CD4-positive, alpha-beta memory T cell (primary cell): Measurements from ENCODE around the gene MAG. TPM values are rescaled to one million over a fixed set of nuclear protein-coding genes. Genes with fewer than 3 reads are reported as not detected.

Source experiments
- CTCF ChIA-PET: fragments of 350-600 bp; sonication (Branson Sonifier 250); formaldehyde crosslinking; loops from one replicate; lab custom pipeline; 2021; ENCODE audit warnings: inconsistent platforms; ENCODE audit not compliant: partially characterized antibody; lab: Charles Lee
- POLR2A ChIA-PET: fragments of 350-600 bp; sonication (Branson Sonifier 250); formaldehyde crosslinking; loops from one replicate; lab custom pipeline; 2021; ENCODE audit not compliant: partially characterized antibody; lab: Charles Lee
- DNase-seq, 5 donors: peaks; one replicate each; pipeline versions ENCODE4 v3.0.0 to v3.0.0-alpha.2; 2020 to 2022; ENCODE audit warnings: mixed read lengths in 1 of 5
- H3K27ac ChIP-seq: one replicate; pipeline ENCODE4 v1.7.0; 2013; ENCODE audit warnings: low read depth, low read length
- H3K27me3 ChIP-seq: 2 replicates; pipeline ENCODE4 v1.7.0; 2013; ENCODE audit warnings: mild to moderate bottlenecking, low read length, moderate library complexity; ENCODE audit not compliant: insufficient read depth
- H3K36me3 ChIP-seq: 2 replicates; pipeline ENCODE4 v1.7.0; 2013; ENCODE audit warnings: mild to moderate bottlenecking, low read length, moderate library complexity; ENCODE audit not compliant: insufficient read depth
- H3K4me1 ChIP-seq: 2 replicates; pipeline ENCODE4 v1.7.0; 2013; ENCODE audit warnings: mild to moderate bottlenecking, low read length, moderate library complexity; ENCODE audit not compliant: insufficient read depth
- H3K4me3 ChIP-seq, 2 donors: one replicate each; pipeline ENCODE4 v1.7.0; 2013; ENCODE audit warnings: low read length in 2 of 2, mild to moderate bottlenecking in 1 of 2
- H3K9me3 ChIP-seq, 2 donors: one replicate each; pipeline ENCODE4 v1.7.0; 2013; ENCODE audit warnings: low read length in 2 of 2, control low read depth in 1 of 2; ENCODE audit not compliant: control insufficient read depth in 1 of 2
- H3K27ac Mint-ChIP-seq, 7 donors: one replicate each; pipeline ENCODE4 v1.8.0; 2020 to 2021; ENCODE audit warnings: mixed read lengths in 7 of 7, mild to moderate bottlenecking in 6 of 7, inconsistent platforms in 3 of 7, moderate library complexity in 3 of 7
- H3K27me3 Mint-ChIP-seq, 2 donors: one replicate each; pipeline ENCODE4 v1.8.0; 2020 to 2021; ENCODE audit warnings: mixed read lengths in 2 of 2
- H3K36me3 Mint-ChIP-seq, 2 donors: one replicate each; pipeline ENCODE4 v1.8.0; 2020 to 2021; ENCODE audit warnings: mixed read lengths in 2 of 2, inconsistent platforms in 1 of 2, mild to moderate bottlenecking in 1 of 2
- H3K4me1 Mint-ChIP-seq, 4 donors: one replicate each; pipeline ENCODE4 v1.8.0; 2020 to 2021; ENCODE audit warnings: mixed read lengths in 4 of 4, mild to moderate bottlenecking in 1 of 4
- H3K4me3 Mint-ChIP-seq, 8 donors: one replicate each; pipeline ENCODE4 v1.8.0; 2020 to 2021; ENCODE audit warnings: mixed read lengths in 8 of 8, mild to moderate bottlenecking in 7 of 8, moderate library complexity in 6 of 8, inconsistent platforms in 3 of 8
- H3K9me3 Mint-ChIP-seq, 8 donors: one replicate each; pipeline ENCODE4 v1.8.0; 2020 to 2021; ENCODE audit warnings: mixed read lengths in 8 of 8, mild to moderate bottlenecking in 5 of 8, inconsistent platforms in 3 of 8, moderate library complexity in 1 of 8
- intact Hi-C: fragments of 100-400 bp; cut with micrococcal nuclease; formaldehyde crosslinking; loops from one replicate; pipeline ENCODE4 v1.15.1; 2023
- polyA plus RNA-seq, 2 donors: library from polyadenylated mRNA; unstranded; fragments of 300-500 nt; fragmentation: Illumina TruSeq; gene quantifications; one replicate each; pipeline ENCODE4 v1.2.3, GENCODE V29; 2021
- total RNA-seq, 2 experiments: library from RNA; stranded (reverse); gene quantifications; one replicate each; pipeline ENCODE4 v1.2.3, GENCODE V29; 2021

Gene MAG
- total and polyA plus RNA-seq, 4 experiments from 2014 or later, result not detected

DNA sequence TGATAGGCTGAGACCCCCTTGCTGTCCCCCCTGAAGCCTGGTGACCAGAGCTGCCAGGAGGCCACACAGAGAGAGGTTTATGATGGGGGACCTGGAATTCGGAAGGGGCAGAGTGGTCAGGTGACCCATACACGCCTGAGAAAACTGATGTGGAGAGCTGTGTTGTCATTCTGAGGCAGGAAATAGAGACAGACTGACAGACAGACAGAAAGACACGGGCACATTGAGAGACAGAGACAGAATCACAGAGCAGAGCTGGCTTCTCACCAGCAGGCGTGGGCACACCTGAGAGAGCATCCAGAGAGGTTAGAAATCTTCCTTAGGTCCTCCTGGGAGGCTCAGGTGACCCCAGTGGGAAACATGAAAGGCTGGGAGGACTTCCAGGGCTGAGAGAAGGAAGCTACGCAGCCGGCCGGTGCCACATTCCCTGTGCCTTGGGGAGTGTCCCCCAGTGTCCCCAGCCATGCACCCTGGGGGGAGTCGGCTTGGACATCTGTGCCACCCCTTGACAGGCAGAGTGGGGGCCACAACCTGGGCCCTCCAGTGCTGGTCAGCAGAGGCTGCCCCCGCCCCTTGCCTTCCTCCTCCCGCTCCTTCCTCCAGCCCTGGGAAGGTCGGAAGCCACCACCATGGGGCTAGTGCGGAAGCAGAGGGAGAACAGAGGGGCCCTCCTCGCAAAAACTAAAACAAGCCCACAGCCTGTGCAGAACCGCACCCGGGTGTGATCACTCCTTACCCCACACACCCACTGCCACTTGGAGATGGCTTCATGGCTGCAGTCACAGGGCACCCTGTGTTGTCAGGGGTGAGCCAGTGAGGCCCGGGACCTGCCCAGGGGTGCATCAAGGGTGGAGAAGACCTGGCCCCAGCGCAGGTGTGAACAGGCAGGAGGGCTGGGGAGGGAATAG, 57.9 kb downstream of the MAG start:
- CTCF ChIA-PET, result interaction anchor here (1.3 to 2.0 kb wide), 3 partner anchors 119 to 148 kb away, joined by 4 to 6 read pairs (median 6); no protein-coding TSS in a partner anchor
- peaks cover 0 to 14% of the 10 kb centered on the region in 2 donors for H3K27me3 Mint-ChIP-seq
- DNase-seq, result peak in 1 of 5 donors; percentile 7
- no peaks in the 10 kb centered on the region for H3K27me3 ChIP-seq
- POLR2A ChIA-PET, result no interaction called here
- peaks cover 0 to 6% of the 10 kb centered on the region in 2 donors for H3K36me3 Mint-ChIP-seq
- H3K9me3 ChIP-seq, result no peaks in the 10 kb centered on the region
- H3K36me3 ChIP-seq, result no peaks in the 10 kb centered on the region
- H3K27ac ChIP-seq, result no peak overlapping the region
- H3K4me1 ChIP-seq, result peaks cover 41% of the 10 kb centered on the region
- intact Hi-C loops, result loop anchor here (5.0 to 10.0 kb wide), 2 partner anchors 103 to 205 kb away; partner anchors contain the start of genes FXYD7 and LSR
- H3K27ac Mint-ChIP-seq, result peak overlapping the region in 2 of 7 donors; percentile 5 to 19
- H3K9me3 Mint-ChIP-seq, result peaks cover 0 to 2% (median 0%) of the 10 kb centered on the region in 8 donors
- H3K4me3 Mint-ChIP-seq, result no peak overlapping the region
- no peak overlapping the region for H3K4me3 ChIP-seq
- H3K4me1 Mint-ChIP-seq, result peaks cover 27 to 37% (median 32%) of the 10 kb centered on the region in 4 donors

DNA sequence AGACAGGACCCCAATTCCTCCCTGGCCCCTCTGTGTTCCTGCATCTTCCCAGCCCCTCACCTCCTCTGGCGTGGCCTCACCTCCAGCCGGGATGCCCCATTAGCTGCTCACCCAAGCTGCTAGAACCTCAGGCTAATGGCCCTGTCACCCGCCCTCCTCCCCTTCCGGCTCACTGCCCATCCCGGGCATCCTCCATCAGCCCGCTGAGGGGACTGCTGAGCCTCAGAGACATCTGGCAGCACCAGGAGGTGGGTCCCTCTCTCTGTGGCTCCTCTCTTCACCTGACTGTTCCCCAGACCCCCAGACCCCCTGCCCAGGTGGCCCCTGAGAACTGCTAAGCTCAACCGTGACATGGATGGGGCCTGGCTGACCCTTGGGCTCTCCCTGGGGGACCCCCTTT, 58.6 kb downstream of the MAG start:
- Mint-ChIP-seq H3K4me1 (peaks cover 27 to 37% (median 31%) of the 10 kb centered on the region in 4 donors), H3K4me3 (no peak overlapping the region), H3K27me3 (peaks cover 0 to 14% of the 10 kb centered on the region in 2 donors), H3K27ac (no peak overlapping the region), H3K9me3 (peaks cover 0 to 2% (median 0%) of the 10 kb centered on the region in 8 donors), H3K36me3 (peaks cover 0 to 6% of the 10 kb centered on the region in 2 donors)
- peaks cover 40% of the 10 kb centered on the region for H3K4me1 ChIP-seq
- peak in 1 of 5 donors; percentile 19 for DNase-seq
- CTCF ChIA-PET, result interaction anchor here (1.2 to 1.3 kb wide), 2 partner anchors 119 to 147 kb away, joined by 4 to 7 read pairs; no protein-coding TSS in a partner anchor
- no peak overlapping the region for H3K27ac ChIP-seq
- H3K4me3 ChIP-seq, result no peak overlapping the region
- POLR2A ChIA-PET, result no interaction called here
- intact Hi-C loops, result no loop called here
- H3K36me3 ChIP-seq, result no peaks in the 10 kb centered on the region
- H3K9me3 ChIP-seq, result no peaks in the 10 kb centered on the region
- no peaks in the 10 kb centered on the region for H3K27me3 ChIP-seq

DNA sequence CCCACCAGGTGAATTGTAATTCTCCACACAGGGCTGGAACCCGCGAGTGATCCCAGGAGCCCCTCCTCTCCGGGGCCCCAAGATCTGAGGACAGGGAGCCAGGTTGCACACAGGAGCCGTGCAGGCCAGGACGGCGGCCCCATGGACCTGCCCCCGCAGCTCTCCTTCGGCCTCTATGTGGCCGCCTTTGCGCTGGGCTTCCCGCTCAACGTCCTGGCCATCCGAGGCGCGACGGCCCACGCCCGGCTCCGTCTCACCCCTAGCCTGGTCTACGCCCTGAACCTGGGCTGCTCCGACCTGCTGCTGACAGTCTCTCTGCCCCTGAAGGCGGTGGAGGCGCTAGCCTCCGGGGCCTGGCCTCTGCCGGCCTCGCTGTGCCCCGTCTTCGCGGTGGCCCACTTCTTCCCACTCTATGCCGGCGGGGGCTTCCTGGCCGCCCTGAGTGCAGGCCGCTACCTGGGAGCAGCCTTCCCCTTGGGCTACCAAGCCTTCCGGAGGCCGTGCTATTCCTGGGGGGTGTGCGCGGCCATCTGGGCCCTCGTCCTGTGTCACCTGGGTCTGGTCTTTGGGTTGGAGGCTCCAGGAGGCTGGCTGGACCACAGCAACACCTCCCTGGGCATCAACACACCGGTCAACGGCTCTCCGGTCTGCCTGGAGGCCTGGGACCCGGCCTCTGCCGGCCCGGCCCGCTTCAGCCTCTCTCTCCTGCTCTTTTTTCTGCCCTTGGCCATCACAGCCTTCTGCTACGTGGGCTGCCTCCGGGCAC, 59.6 kb downstream of the MAG start:
- Histone ChIP-seq H3K9me3 (no peaks in the 10 kb centered on the region), H3K4me3 (no peak overlapping the region), H3K27me3 (no peaks in the 10 kb centered on the region), H3K4me1 (peaks cover 30% of the 10 kb centered on the region), H3K36me3 (no peaks in the 10 kb centered on the region), H3K27ac (no peak overlapping the region)
- Mint-ChIP-seq H3K27ac (no peak overlapping the region), H3K9me3 (peaks cover 0 to under 1% (median 0%) of the 10 kb centered on the region in 8 donors), H3K36me3 (peaks cover 0 to 5% of the 10 kb centered on the region in 2 donors), H3K27me3 (peaks cover 0 to 10% of the 10 kb centered on the region in 2 donors), H3K4me3 (no peak overlapping the region), H3K4me1 (peaks cover 19 to 27% (median 22%) of the 10 kb centered on the region in 4 donors)
- POLR2A ChIA-PET, result interaction anchor here (2.4 kb wide), 1 partner anchor 117 kb away, joined by 20 read pairs; no protein-coding TSS in a partner anchor
- CTCF ChIA-PET, result interaction anchor here (0.8 to 5.3 kb wide), 9 partner anchors 83 to 323 kb away, joined by 3 to 97 read pairs (median 7); no protein-coding TSS in a partner anchor
- intact Hi-C loops, result loop anchor here (1.0 kb wide), 3 partner anchors 117 to 284 kb away; no protein-coding TSS in a partner anchor
- DNase-seq, result peak in 1 of 5 donors; percentile 9

DNA sequence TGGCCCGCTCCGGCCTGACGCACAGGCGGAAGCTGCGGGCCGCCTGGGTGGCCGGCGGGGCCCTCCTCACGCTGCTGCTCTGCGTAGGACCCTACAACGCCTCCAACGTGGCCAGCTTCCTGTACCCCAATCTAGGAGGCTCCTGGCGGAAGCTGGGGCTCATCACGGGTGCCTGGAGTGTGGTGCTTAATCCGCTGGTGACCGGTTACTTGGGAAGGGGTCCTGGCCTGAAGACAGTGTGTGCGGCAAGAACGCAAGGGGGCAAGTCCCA, 60.2 kb downstream of the MAG start:
- Mint-ChIP-seq H3K4me3 (no peak overlapping the region), H3K9me3 (no peaks in the 10 kb centered on the region), H3K36me3 (peaks cover 0 to under 1% of the 10 kb centered on the region in 2 donors), H3K27ac (no peak overlapping the region), H3K27me3 (peaks cover 0 to 8% of the 10 kb centered on the region in 2 donors), H3K4me1 (peaks cover 15 to 22% (median 17%) of the 10 kb centered on the region in 4 donors)
- ChIA-PET POLR2A (interaction anchor here (1.5 to 2.4 kb wide), 2 partner anchors 117 to 121 kb away, joined by 6 to 20 read pairs; no protein-coding TSS in a partner anchor), CTCF (interaction anchor here (0.6 to 5.3 kb wide), 17 partner anchors 9 to 323 kb away, joined by 3 to 97 read pairs (median 5); partner anchors contain the start of gene FXYD7)
- H3K4me1 ChIP-seq, result peaks cover 24% of the 10 kb centered on the region
- H3K27me3 ChIP-seq, result no peaks in the 10 kb centered on the region
- H3K36me3 ChIP-seq, result no peaks in the 10 kb centered on the region
- H3K4me3 ChIP-seq, result no peak overlapping the region
- intact Hi-C loops, result loop anchor here (1.0 kb wide), 3 partner anchors 116 to 285 kb away; no protein-coding TSS in a partner anchor
- peak in 1 of 5 donors; percentile 9 for DNase-seq
- no peaks in the 10 kb centered on the region for H3K9me3 ChIP-seq
- H3K27ac ChIP-seq, result no peak overlapping the region

DNA sequence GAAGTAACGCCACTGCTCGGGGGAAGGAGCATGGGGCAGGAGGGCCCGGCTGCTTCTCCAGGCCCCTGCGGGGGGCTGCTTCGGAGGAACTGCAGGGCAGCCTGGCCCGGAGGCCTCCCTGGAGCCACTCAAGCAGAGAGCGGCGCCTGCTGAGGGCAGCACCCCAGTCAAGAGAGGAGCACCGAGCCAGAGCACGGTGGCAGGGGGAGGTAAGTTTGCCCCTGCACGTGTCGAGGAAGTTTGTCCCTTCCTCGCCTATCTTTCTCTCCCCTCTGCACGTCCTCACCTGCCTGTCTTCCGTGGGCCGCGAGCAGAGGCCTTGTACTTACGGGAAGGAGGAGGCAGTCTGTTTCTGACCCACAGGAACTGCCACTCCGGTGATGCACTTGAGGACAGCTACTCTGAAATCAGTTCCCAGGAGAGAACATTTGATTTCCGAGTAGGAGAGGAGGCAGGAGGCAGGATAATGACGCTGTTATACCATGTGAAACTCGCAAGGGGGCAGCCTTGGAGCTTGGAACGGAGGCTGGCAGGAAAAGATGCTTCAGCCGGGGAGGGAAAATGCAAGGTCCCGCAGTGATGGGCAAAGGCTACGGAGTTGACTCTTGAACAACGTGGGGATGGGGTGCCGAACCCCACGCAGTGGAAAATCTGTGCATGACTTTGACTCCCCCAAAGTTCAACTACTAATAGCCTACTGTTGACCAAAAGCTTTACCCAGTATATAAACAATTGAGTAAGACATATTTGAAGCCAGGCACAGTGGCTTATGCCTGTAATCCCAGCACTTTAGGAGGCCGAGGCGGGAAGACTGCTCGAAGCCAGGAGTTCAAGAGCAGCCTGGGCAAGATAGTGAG, 60.7 kb downstream of the MAG start:
- Mint-ChIP-seq H3K36me3 (no peaks in the 10 kb centered on the region), H3K9me3 (no peaks in the 10 kb centered on the region), H3K27ac (peak overlapping the region in 2 of 7 donors; percentile 19 to 77), H3K27me3 (peaks cover 0 to 8% of the 10 kb centered on the region in 2 donors), H3K4me1 (peaks cover 10 to 18% (median 12%) of the 10 kb centered on the region in 4 donors), H3K4me3 (peak overlapping the region in 1 of 8 donors; percentile 17)
- H3K9me3 ChIP-seq, result no peaks in the 10 kb centered on the region
- peaks cover 22% of the 10 kb centered on the region for H3K4me1 ChIP-seq
- ChIA-PET POLR2A (interaction anchor here (1.2 to 2.4 kb wide), 5 partner anchors 110 to 299 kb away, joined by 3 to 20 read pairs (median 6); no protein-coding TSS in a partner anchor), CTCF (interaction anchor here (0.6 to 5.3 kb wide), 27 partner anchors 8 to 321 kb away, joined by 3 to 97 read pairs (median 5); partner anchors contain the start of gene FXYD7)
- intact Hi-C loops, result loop anchor here (1.0 kb wide), 3 partner anchors 116 to 285 kb away; no protein-coding TSS in a partner anchor
- no peaks in the 10 kb centered on the region for H3K27me3 ChIP-seq
- no peak overlapping the region for H3K4me3 ChIP-seq
- H3K27ac ChIP-seq, result no peak overlapping the region
- DNase-seq, result peak; percentile 64 to 76 (median 73)
- H3K36me3 ChIP-seq, result no peaks in the 10 kb centered on the region

DNA sequence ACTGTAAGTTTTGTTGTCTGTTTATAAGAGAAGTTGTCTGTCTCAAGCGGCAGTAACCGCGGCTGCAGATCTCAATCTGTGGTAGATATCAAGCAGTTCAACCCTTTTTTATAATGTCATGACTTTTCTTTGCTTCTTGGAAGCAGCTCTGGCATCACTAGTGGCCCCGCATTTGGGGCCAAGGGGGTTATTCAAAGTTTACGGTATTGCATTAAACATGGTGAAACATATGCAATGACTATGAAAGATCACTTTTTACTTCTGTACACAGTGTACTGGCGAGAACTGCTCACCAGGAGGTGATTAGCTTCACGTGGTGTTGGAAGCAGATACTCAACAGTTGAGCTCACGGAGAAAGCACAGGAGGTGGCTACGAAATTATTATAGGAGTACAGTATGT, 61.7 kb downstream of the MAG start:
- H3K27me3 ChIP-seq, result no peaks in the 10 kb centered on the region
- H3K4me3 ChIP-seq, result no peak overlapping the region
- no peaks in the 10 kb centered on the region for H3K9me3 ChIP-seq
- Mint-ChIP-seq H3K4me3 (no peak overlapping the region), H3K36me3 (no peaks in the 10 kb centered on the region), H3K4me1 (peaks cover 10 to 19% (median 14%) of the 10 kb centered on the region in 4 donors), H3K9me3 (no peaks in the 10 kb centered on the region), H3K27ac (peak overlapping the region in 1 of 7 donors; percentile 13), H3K27me3 (peaks cover 3 to 14% of the 10 kb centered on the region in 2 donors)
- H3K27ac ChIP-seq, result no peak overlapping the region
- CTCF ChIA-PET, result interaction anchor here (0.8 to 5.3 kb wide), 23 partner anchors 8 to 320 kb away, joined by 3 to 97 read pairs (median 5); no protein-coding TSS in a partner anchor
- H3K36me3 ChIP-seq, result no peaks in the 10 kb centered on the region
- H3K4me1 ChIP-seq, result peaks cover 22% of the 10 kb centered on the region
- intact Hi-C loops, result no loop called here
- POLR2A ChIA-PET, result interaction anchor here (1.2 to 2.4 kb wide), 5 partner anchors 109 to 298 kb away, joined by 3 to 20 read pairs (median 6); no protein-coding TSS in a partner anchor
- DNase-seq, result no peak
